SK-N-SH (cell line): ENCODE data around the gene TEAD3. TPM values are rescaled to one million over a fixed set of nuclear protein-coding genes. Genes with fewer than 3 reads are reported as not detected.

ENCODE experiments used
- CTCF ChIA-PET: fragments of 300-600, 350-600 bp; formaldehyde crosslinking; extraction: SDS; loops from one replicate; lab custom pipeline; 2021; lab: Yijun Ruan, JAX
- POLR2A ChIA-PET: fragments of 350-600 bp; sonication (Branson Sonifier 250); formaldehyde crosslinking; extraction: SDS; loops from one replicate; lab custom pipeline; 2020; ENCODE audit warnings: antibody characterized with exemption, inconsistent platforms; lab: Yijun Ruan, JAX
- DNase-seq: peaks from one replicate; pipeline ENCODE4 v3.0.0; 2012
- H2AFZ ChIP-seq: fragments of 200-600 bp; sonication (generic); 2 replicates; pipeline ENCODE4 v1.8.1; 2016; ENCODE audit warnings: antibody characterized with exemption, mild to moderate bottlenecking, low read depth
- H3F3A ChIP-seq: fragments of 200-600 bp; sonication (generic); replicated peaks from 2 replicates; pipeline ENCODE3; 2016; ENCODE audit warnings: antibody characterized with exemption, mild to moderate bottlenecking; ENCODE audit not compliant: insufficient read depth
- H3K27ac ChIP-seq, 2 experiments: fragments of 200-500 bp in 1 of 2; fragments of 200-600 bp in 1 of 2; sonication (Bioruptor generic) in 1 of 2; sonication (generic), shearing (Covaris generic) in 1 of 2; 2 replicates each; pipeline versions ENCODE4 v1.5.1 to v1.6.1; 2014 to 2016; ENCODE audit warnings: low read depth in 2 of 2, inconsistent platforms in 1 of 2, low read length in 1 of 2, mild to moderate bottlenecking in 1 of 2, mixed read lengths in 1 of 2
- H3K27me3 ChIP-seq: fragments of 200-600 bp; sonication (generic), shearing (Covaris generic); 2 replicates; pipeline ENCODE4 v1.6.1; 2016; ENCODE audit warnings: mixed run types; ENCODE audit not compliant: insufficient read depth
- H3K36me3 ChIP-seq, 2 experiments: fragments of 200-500 bp in 1 of 2; fragments of 200-600 bp in 1 of 2; sonication (Bioruptor generic) in 1 of 2; sonication (generic) in 1 of 2; replicated peaks in 1 of 2; 2 replicates each; pipeline versions ENCODE3 to v1.5.1; 2014 to 2016; ENCODE audit warnings: low read length in 1 of 2, mild to moderate bottlenecking in 1 of 2; ENCODE audit not compliant: insufficient read depth in 2 of 2, control insufficient read depth in 1 of 2
- H3K4me1 ChIP-seq, 2 experiments: fragments of 200-500 bp in 1 of 2; fragments of 200-600 bp in 1 of 2; sonication (Bioruptor generic) in 1 of 2; sonication (generic), shearing (Covaris generic) in 1 of 2; 2 replicates each; pipeline versions ENCODE4 v1.5.1 to v1.6.1; 2014 to 2016; ENCODE audit warnings: low read depth in 1 of 2, low read length in 1 of 2, mixed run types in 1 of 2; ENCODE audit not compliant: insufficient read depth in 2 of 2, control insufficient read depth in 1 of 2
- H3K4me2 ChIP-seq: fragments of 200-600 bp; sonication (generic), shearing (Covaris generic); 2 replicates; pipeline ENCODE4 v1.6.1; 2017; ENCODE audit warnings: mixed run types
- H3K4me3 ChIP-seq, 2 experiments: fragments of 200-500 bp in 1 of 2; fragments of 200-600 bp in 1 of 2; sonication (Bioruptor generic) in 1 of 2; sonication (generic), shearing (Covaris generic) in 1 of 2; 2 replicates each; pipeline versions ENCODE4 v1.5.1 to v1.8.1; 2014 to 2016; ENCODE audit warnings: low read depth in 2 of 2, inconsistent platforms in 1 of 2, low read length in 1 of 2, mild to moderate bottlenecking in 1 of 2, mixed read lengths in 1 of 2, moderate library complexity in 1 of 2
- H3K79me2 ChIP-seq: fragments of 200-600 bp; sonication (generic); 2 replicates; pipeline ENCODE4 v1.8.1; 2017; ENCODE audit warnings: mild to moderate bottlenecking; ENCODE audit not compliant: insufficient read depth
- H3K9ac ChIP-seq: fragments of 200-600 bp; sonication (generic); 2 replicates; pipeline ENCODE4 v1.6.1; 2017; ENCODE audit warnings: mixed run types
- H3K9me2 ChIP-seq: fragments of 200-600 bp; sonication (generic); 2 replicates; pipeline ENCODE4 v1.6.1; 2017; ENCODE audit warnings: mixed run types
- H3K9me3 ChIP-seq: fragments of 200-600 bp; sonication (generic); 2 replicates; pipeline ENCODE4 v1.6.1; 2017; ENCODE audit warnings: mixed run types, mild to moderate bottlenecking, moderate library complexity
- H4K20me1 ChIP-seq: fragments of 200-600 bp; sonication (generic); 2 replicates; pipeline ENCODE4 v1.6.1; 2017; ENCODE audit warnings: mild to moderate bottlenecking, mixed run types; ENCODE audit not compliant: insufficient read depth
- CHD2 ChIP-seq: fragments of 150-350 bp; IDR thresholded peaks from 2 replicates; pipeline ENCODE4 v1.6.1; 2018; ENCODE audit warnings: low read length; ENCODE audit not compliant: partially characterized antibody
- ELF1 ChIP-seq: IDR thresholded peaks from 2 replicates; pipeline ENCODE4 v1.4.0; 2012
- EP300 ChIP-seq, 2 experiments: IDR thresholded peaks; 2 replicates each; pipeline versions ENCODE4 v1.4.0 to v1.6.1; 2012; ENCODE audit warnings: borderline replicate concordance in 1 of 2, low read depth in 1 of 2, low read length in 1 of 2
- FOSL2 ChIP-seq: IDR thresholded peaks from 2 replicates; pipeline ENCODE4 v1.4.0; 2012; ENCODE audit warnings: low read depth, mild to moderate bottlenecking, moderate library complexity, borderline replicate concordance
- FOXJ3 ChIP-seq: sonication (generic); formaldehyde crosslinking; IDR thresholded peaks from 2 replicates; pipeline ENCODE4 v1.5.1; 2020; ENCODE audit warnings: mild to moderate bottlenecking, missing genetic modification reagents
- FOXM1 ChIP-seq: IDR thresholded peaks from 2 replicates; pipeline ENCODE4 v1.4.0; 2012; ENCODE audit warnings: low read depth, mild to moderate bottlenecking
- GABPA ChIP-seq: IDR thresholded peaks from 2 replicates; pipeline ENCODE4 v1.4.0; 2012; ENCODE audit warnings: low read depth, mild to moderate bottlenecking
- GATA2 ChIP-seq: sonication (generic); formaldehyde crosslinking; IDR thresholded peaks from 2 replicates; pipeline ENCODE4 v1.5.0; 2020; ENCODE audit warnings: mild to moderate bottlenecking, missing genetic modification reagents
- JUND ChIP-seq: IDR thresholded peaks from 2 replicates; pipeline ENCODE4 v1.4.0; 2012
- MXI1 ChIP-seq: IDR thresholded peaks from 2 replicates; pipeline ENCODE4 v1.6.1; 2012; ENCODE audit warnings: mild to moderate bottlenecking, low read depth, low read length, improper control_type of control experiment
- NFIC ChIP-seq: IDR thresholded peaks from 2 replicates; pipeline ENCODE4 v1.4.0; 2012; ENCODE audit warnings: borderline replicate concordance
- NRF1 ChIP-seq: IDR thresholded peaks from 2 replicates; pipeline ENCODE4 v1.6.1; 2012; ENCODE audit warnings: low read depth, mild to moderate bottlenecking, low read length
- POLR2AphosphoS5 ChIP-seq: IDR thresholded peaks from 2 replicates; pipeline ENCODE4 v1.6.1; 2012; ENCODE audit warnings: low read depth, low read length
- RFX5 ChIP-seq: IDR thresholded peaks from 2 replicates; pipeline ENCODE4 v1.6.1; 2012; ENCODE audit warnings: mild to moderate bottlenecking, improper control_type of control experiment, low read length
- RXRA ChIP-seq: IDR thresholded peaks from 2 replicates; pipeline ENCODE4 v1.4.0; 2012; ENCODE audit warnings: low read depth, mild to moderate bottlenecking, borderline replicate concordance
- SMC3 ChIP-seq: IDR thresholded peaks from 2 replicates; pipeline ENCODE4 v1.6.1; 2012; ENCODE audit warnings: low read depth, low read length, improper control_type of control experiment
- TAF1 ChIP-seq: IDR thresholded peaks from 2 replicates; pipeline ENCODE4 v1.6.1; 2012; ENCODE audit warnings: low read depth, mild to moderate bottlenecking, low read length, moderate library complexity, borderline replicate concordance
- YY1 ChIP-seq: IDR thresholded peaks from 2 replicates; pipeline ENCODE4 v1.4.0; 2012; ENCODE audit warnings: low read depth, mild to moderate bottlenecking
- WGBS: methylation state at CpG from one replicate; pipeline ENCODE4 v1.1.6; 2017; ENCODE audit warnings: low lambda C conversion rate; 5-methylcytosine and 5-hydroxymethylcytosine counted together
- polyA plus RNA-seq, 3 experiments: library from polyadenylated mRNA; depleted of rRNA; stranded (reverse); fragments of >200 nt; gene quantifications; 2 replicates each; pipeline ENCODE4 v1.2.3, GENCODE V29; 2012
- TF ChIP-seq, protein P1 (sequence below): IDR thresholded peaks from 2 replicates; pipeline ENCODE4 v1.4.0; 2012; ENCODE audit warnings: low read depth
- TF ChIP-seq, protein P2 (sequence below): fragments of 150-350 bp; IDR thresholded peaks from 2 replicates; pipeline ENCODE4 v1.6.1; 2017; ENCODE audit warnings: antibody characterized with exemption, low read length, low read depth, borderline replicate concordance
- TF ChIP-seq, protein P3 (sequence below): IDR thresholded peaks from 2 replicates; pipeline ENCODE4 v1.6.1; 2012; ENCODE audit warnings: mild to moderate bottlenecking, low read depth, low read length, moderate library complexity
- TF ChIP-seq, protein P4 (sequence below): IDR thresholded peaks from 2 replicates; pipeline ENCODE4 v1.4.0; 2012; ENCODE audit warnings: low read depth, borderline replicate concordance

The TEAD3 gene
- polyA plus RNA-seq, 1 of the 3 experiments (the other 2 are of a cell fraction): 7.1 TPM

DNA sequence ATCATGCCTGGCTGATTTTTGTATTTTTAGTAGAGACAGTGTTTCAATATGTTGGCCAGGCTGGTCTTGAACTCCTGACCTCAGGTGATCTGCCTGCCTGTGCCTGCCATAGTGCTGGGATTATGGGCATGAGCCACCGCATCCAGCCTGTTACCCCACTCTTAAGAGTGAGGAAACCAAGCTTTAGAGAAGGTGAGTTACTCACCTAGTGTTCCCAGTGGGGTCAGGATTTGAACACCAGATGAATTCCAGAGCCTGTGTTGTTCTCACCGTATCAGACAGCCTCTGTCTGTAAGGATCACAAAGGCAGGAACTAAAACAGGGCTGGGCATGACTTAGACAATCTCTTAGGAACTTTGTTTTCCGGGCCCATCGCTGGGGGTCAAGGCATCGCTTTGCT lies 54.2 kb downstream of the TEAD3 start:
- Histone ChIP-seq H3K36me3 (no peaks in the 10 kb centered on the region), H2AFZ (no peak overlapping the region), H3K27ac (no peak overlapping the region), H3K9me2 (no peaks in the 10 kb centered on the region), H3K9ac (no peak overlapping the region), H4K20me1 (no peaks in the 10 kb centered on the region), H3K4me3 (no peak overlapping the region), H3K79me2 (no peaks in the 10 kb centered on the region), H3K4me2 (no peak overlapping the region), H3K27me3 (no peaks in the 10 kb centered on the region), H3K9me3 (no peaks in the 10 kb centered on the region), H3F3A (no peaks in the 10 kb centered on the region), H3K4me1 (no peaks in the 10 kb centered on the region)
- 93% methylated on average over 3 of the region's 5 CpGs for WGBS
- ChIA-PET CTCF (interaction anchor here (2.1 kb wide), 1 partner anchor 101 kb away, joined by 18 read pairs; the partner anchor contains the start of gene PPARD), POLR2A (no interaction called here)
- DNase-seq: no peak
- TF ChIP-seq FOXM1: no peak
- no peak for TF ChIP-seq EP300 (IDR thresholded peaks at IDR 0.05; ENCODE audit: borderline replicate concordance in 1 of 2, low read depth in 1 of 2, low read length in 1 of 2)
- TF ChIP-seq TAF1: no peak
- no peak for TF ChIP-seq MXI1
- TF ChIP-seq NRF1: no peak
- no peak for TF ChIP-seq FOSL2
- TF ChIP-seq RXRA: no peak
- TF ChIP-seq CHD2: no peak
- TF ChIP-seq, protein P1, sequence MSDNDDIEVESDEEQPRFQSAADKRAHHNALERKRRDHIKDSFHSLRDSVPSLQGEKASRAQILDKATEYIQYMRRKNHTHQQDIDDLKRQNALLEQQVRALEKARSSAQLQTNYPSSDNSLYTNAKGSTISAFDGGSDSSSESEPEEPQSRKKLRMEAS: no peak
- no peak for TF ChIP-seq GABPA
- TF ChIP-seq GATA2 (CRISPR knock-in tag): no peak
- no peak for TF ChIP-seq NFIC
- TF ChIP-seq FOXJ3 (CRISPR knock-in tag): no peak
- TF ChIP-seq POLR2AphosphoS5: no peak
- TF ChIP-seq, protein P2, sequence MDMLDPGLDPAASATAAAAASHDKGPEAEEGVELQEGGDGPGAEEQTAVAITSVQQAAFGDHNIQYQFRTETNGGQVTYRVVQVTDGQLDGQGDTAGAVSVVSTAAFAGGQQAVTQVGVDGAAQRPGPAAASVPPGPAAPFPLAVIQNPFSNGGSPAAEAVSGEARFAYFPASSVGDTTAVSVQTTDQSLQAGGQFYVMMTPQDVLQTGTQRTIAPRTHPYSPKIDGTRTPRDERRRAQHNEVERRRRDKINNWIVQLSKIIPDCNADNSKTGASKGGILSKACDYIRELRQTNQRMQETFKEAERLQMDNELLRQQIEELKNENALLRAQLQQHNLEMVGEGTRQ: no peak
- no peak for TF ChIP-seq SMC3
- no peak for TF ChIP-seq YY1

DNA sequence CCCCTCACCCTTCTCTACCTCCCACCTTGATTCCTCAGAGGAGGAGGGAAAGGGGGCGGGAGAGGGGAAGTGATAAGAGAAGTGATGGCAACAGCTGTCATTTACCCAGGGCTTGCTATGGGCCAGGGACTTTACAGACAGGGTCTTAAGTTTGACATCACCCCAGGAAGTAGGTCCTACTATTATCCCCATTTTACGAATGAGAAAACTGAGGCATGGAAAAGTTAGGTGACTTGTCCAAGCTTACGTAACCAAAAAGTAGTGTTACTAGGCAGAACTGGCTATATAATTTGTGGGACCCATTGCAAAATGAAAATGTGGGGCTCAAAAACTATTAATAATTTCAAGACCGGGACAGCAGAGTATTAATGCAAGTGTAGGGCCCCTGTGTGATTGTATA lies 55.2 kb downstream of the TEAD3 start:
- no peak for DNase-seq
- Histone ChIP-seq H4K20me1 (no peaks in the 10 kb centered on the region), H3K9me2 (no peaks in the 10 kb centered on the region), H2AFZ (no peak overlapping the region), H3F3A (no peaks in the 10 kb centered on the region), H3K4me2 (no peak overlapping the region), H3K9me3 (no peaks in the 10 kb centered on the region), H3K36me3 (no peaks in the 10 kb centered on the region), H3K27ac (no peak overlapping the region), H3K4me3 (no peak overlapping the region), H3K79me2 (no peaks in the 10 kb centered on the region), H3K4me1 (no peaks in the 10 kb centered on the region), H3K27me3 (no peaks in the 10 kb centered on the region), H3K9ac (no peak overlapping the region)
- ChIA-PET POLR2A (no interaction called here), CTCF (interaction anchor here (0.8 to 1.6 kb wide), 2 partner anchors 41 to 100 kb away, joined by 3 to 7 read pairs; partner anchors contain the start of gene PPARD)
- 93% methylated on average over 4 of the region's 4 CpGs for WGBS
- TF ChIP-seq GABPA (no peak), JUND (no peak), FOSL2 (no peak), MXI1 (no peak), YY1 (no peak), SMC3 (no peak), RFX5 (no peak), POLR2AphosphoS5 (no peak), ELF1 (no peak)
- TF ChIP-seq, protein P3, sequence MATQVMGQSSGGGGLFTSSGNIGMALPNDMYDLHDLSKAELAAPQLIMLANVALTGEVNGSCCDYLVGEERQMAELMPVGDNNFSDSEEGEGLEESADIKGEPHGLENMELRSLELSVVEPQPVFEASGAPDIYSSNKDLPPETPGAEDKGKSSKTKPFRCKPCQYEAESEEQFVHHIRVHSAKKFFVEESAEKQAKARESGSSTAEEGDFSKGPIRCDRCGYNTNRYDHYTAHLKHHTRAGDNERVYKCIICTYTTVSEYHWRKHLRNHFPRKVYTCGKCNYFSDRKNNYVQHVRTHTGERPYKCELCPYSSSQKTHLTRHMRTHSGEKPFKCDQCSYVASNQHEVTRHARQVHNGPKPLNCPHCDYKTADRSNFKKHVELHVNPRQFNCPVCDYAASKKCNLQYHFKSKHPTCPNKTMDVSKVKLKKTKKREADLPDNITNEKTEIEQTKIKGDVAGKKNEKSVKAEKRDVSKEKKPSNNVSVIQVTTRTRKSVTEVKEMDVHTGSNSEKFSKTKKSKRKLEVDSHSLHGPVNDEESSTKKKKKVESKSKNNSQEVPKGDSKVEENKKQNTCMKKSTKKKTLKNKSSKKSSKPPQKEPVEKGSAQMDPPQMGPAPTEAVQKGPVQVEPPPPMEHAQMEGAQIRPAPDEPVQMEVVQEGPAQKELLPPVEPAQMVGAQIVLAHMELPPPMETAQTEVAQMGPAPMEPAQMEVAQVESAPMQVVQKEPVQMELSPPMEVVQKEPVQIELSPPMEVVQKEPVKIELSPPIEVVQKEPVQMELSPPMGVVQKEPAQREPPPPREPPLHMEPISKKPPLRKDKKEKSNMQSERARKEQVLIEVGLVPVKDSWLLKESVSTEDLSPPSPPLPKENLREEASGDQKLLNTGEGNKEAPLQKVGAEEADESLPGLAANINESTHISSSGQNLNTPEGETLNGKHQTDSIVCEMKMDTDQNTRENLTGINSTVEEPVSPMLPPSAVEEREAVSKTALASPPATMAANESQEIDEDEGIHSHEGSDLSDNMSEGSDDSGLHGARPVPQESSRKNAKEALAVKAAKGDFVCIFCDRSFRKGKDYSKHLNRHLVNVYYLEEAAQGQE: no peak
- TF ChIP-seq, protein P4, sequence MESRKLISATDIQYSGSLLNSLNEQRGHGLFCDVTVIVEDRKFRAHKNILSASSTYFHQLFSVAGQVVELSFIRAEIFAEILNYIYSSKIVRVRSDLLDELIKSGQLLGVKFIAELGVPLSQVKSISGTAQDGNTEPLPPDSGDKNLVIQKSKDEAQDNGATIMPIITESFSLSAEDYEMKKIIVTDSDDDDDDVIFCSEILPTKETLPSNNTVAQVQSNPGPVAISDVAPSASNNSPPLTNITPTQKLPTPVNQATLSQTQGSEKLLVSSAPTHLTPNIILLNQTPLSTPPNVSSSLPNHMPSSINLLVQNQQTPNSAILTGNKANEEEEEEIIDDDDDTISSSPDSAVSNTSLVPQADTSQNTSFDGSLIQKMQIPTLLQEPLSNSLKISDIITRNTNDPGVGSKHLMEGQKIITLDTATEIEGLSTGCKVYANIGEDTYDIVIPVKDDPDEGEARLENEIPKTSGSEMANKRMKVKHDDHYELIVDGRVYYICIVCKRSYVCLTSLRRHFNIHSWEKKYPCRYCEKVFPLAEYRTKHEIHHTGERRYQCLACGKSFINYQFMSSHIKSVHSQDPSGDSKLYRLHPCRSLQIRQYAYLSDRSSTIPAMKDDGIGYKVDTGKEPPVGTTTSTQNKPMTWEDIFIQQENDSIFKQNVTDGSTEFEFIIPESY: no peak
